Activated naive CD4-positive, alpha-beta T cell treated with anti-CD3 and anti-CD28 coated beads, Interleukin-2, amount 10 ng/mL, durations not matched to agents 7 days and 5 days (primary cell): ENCODE measurements around the gene C10orf105.

Experiments
- CTCF ChIA-PET: fragments of 350-600 bp; sonication (Branson Sonifier 250); formaldehyde crosslinking; loops from one replicate; lab custom pipeline; 2021; ENCODE audit warnings: antibody characterized with exemption; lab: Charles Lee
- DNase-seq: peaks from one replicate; pipeline ENCODE4 v3.0.0-alpha.2; 2020
- H3K27ac Mint-ChIP-seq: one replicate; pipeline ENCODE4 v1.8.0; 2021; ENCODE audit warnings: mild to moderate bottlenecking, moderate library complexity, mixed read lengths
- H3K27me3 Mint-ChIP-seq: one replicate; pipeline ENCODE4 v1.8.0; 2021; ENCODE audit warnings: mild to moderate bottlenecking, mixed read lengths
- H3K36me3 Mint-ChIP-seq: one replicate; pipeline ENCODE4 v1.8.0; 2021; ENCODE audit warnings: mixed read lengths
- H3K4me1 Mint-ChIP-seq: one replicate; pipeline ENCODE4 v1.8.0; 2021; ENCODE audit warnings: mixed read lengths
- H3K4me3 Mint-ChIP-seq: one replicate; pipeline ENCODE4 v1.8.0; 2021; ENCODE audit warnings: mild to moderate bottlenecking, moderate library complexity, mixed read lengths
- H3K9me3 Mint-ChIP-seq: one replicate; pipeline ENCODE4 v1.8.0; 2021; ENCODE audit warnings: mixed read lengths

The C10orf105 gene

GRCh38 chr10:71747039-71747531 lies 27.5 kb upstream of the C10orf105 start:
- CTCF ChIA-PET, result interaction anchor here (0.9 to 4.9 kb wide), 10 partner anchors 12 to 54 kb away, joined by 3 to 36 read pairs (median 4); partner anchors contain the start of gene VSIR
- peaks cover 57% of the 10 kb centered on the region for H3K36me3 Mint-ChIP-seq
- peaks cover 98% of the 10 kb centered on the region for H3K4me1 Mint-ChIP-seq
- peak overlapping the region; percentile 33 for H3K4me3 Mint-ChIP-seq
- peaks cover 9% of the 10 kb centered on the region for H3K9me3 Mint-ChIP-seq
- DNase-seq, result no peak
- H3K27ac Mint-ChIP-seq, result peak overlapping the region; percentile 96
- H3K27me3 Mint-ChIP-seq, result no peaks in the 10 kb centered on the region

- H3K36me3 Mint-ChIP-seq, result peaks cover 51% of the 10 kb centered on the region
- peak overlapping the region; percentile 96 for H3K27ac Mint-ChIP-seq
- H3K4me3 Mint-ChIP-seq, result no peak overlapping the region
- peaks cover 9% of the 10 kb centered on the region for H3K9me3 Mint-ChIP-seq
- peaks cover 98% of the 10 kb centered on the region for H3K4me1 Mint-ChIP-seq
- peak; percentile 56 for DNase-seq
- CTCF ChIA-PET, result interaction anchor here (0.9 to 4.9 kb wide), 11 partner anchors 8 to 53 kb away, joined by 3 to 36 read pairs (median 4); partner anchors contain the start of gene VSIR
- no peaks in the 10 kb centered on the region for H3K27me3 Mint-ChIP-seq
Measured at GRCh38 chr10:71746344-71747037, 26.9 kb upstream of the C10orf105 start.

DNA sequence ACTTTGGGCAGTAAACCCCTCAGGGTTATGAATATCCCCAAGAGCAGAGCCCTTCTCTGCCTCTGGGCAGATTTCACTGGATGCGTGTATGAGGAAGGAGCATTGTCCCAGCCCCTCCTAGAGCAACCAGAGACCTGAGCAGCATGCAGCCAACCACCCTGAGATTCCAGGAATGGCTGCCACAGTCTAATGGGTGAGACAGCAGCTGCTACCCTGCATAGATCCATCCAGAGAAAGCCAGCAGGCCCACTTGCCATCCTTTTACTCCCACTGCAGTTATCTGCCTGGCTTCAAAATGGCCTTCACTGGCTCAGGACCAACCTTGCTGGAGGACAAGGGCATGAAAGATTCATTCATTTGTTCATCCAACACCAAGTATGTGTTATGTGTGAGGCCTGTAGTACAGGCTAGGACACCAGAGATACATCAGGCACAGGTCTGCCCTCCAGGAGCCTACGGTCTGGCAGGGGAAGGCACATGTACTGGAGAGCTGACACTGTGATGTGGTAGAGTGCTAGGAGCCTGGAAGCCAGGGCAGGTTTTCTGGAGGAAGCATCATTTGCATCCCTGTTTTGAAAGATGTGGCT lies 26.2 kb upstream of the C10orf105 start:
- Mint-ChIP-seq H3K36me3 (peaks cover 47% of the 10 kb centered on the region), H3K27me3 (no peaks in the 10 kb centered on the region), H3K4me1 (peaks cover 100% of the 10 kb centered on the region), H3K4me3 (no peak overlapping the region), H3K9me3 (peaks cover 9% of the 10 kb centered on the region), H3K27ac (peak overlapping the region; percentile 96)
- CTCF ChIA-PET, result interaction anchor here (1.1 to 4.9 kb wide), 6 partner anchors 9 to 42 kb away, joined by 3 to 36 read pairs (median 4); partner anchors contain the start of gene VSIR
- no peak for DNase-seq

DNA sequence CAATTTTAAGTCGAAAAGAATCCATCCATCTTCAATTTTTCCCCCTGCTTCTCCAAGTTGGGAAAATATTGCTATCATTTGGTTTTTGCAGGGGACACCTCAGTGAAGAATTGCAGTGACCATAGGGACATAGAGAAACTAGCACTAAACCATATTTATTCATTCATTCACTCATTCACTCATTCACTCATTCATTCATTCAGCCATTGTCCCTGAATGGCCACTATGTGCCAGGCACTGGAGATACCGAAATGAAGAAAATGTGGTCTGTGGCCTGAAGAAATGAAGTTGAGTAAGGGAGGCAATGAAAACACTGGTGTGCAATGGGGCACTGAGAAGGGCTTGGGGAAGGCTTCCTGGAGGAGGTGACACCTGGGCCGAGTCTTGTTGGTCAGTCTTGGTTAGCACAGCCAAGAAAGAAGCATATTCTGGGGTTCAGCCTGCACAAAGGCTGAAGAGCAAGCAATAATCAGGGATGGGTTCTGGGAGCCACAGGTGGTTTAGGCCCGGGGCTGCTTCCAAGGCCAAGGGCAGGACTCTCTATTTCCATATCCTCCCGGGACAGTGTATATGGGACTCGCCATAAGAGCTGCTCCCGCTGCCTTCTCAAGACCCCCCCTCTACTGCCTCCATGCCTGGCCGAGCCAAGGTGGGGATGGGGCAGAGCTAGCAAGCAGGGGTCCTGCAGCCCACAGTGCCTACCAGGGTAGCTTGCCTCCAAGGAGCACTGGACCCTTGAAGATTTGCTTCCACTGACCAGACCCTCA lies 25.5 kb upstream of the C10orf105 start:
- Mint-ChIP-seq H3K36me3 (peaks cover 42% of the 10 kb centered on the region), H3K27ac (peak overlapping the region; percentile 96), H3K4me3 (no peak overlapping the region), H3K4me1 (peaks cover 100% of the 10 kb centered on the region), H3K9me3 (peaks cover 9% of the 10 kb centered on the region), H3K27me3 (no peaks in the 10 kb centered on the region)
- no peak for DNase-seq
- CTCF ChIA-PET, result interaction anchor here (1.1 to 4.9 kb wide), 2 partner anchors 10 to 27 kb away, joined by 3 to 36 read pairs; partner anchors contain the start of gene VSIR

- Mint-ChIP-seq H3K27me3 (no peaks in the 10 kb centered on the region), H3K4me1 (peaks cover 100% of the 10 kb centered on the region), H3K9me3 (peaks cover 9% of the 10 kb centered on the region), H3K4me3 (no peak overlapping the region), H3K27ac (peak overlapping the region; percentile 92), H3K36me3 (peaks cover 39% of the 10 kb centered on the region)
- DNase-seq, result no peak
- CTCF ChIA-PET, result interaction anchor here (0.7 kb wide), 1 partner anchor 8 kb away, joined by 3 read pairs; no protein-coding TSS in a partner anchor
Measured at GRCh38 chr10:71743866-71744265, 24.3 kb upstream of the C10orf105 start.

GRCh38 chr10:71743089-71743838 lies 23.7 kb upstream of the C10orf105 start:
- Mint-ChIP-seq H3K9me3 (peaks cover 9% of the 10 kb centered on the region), H3K36me3 (peaks cover 34% of the 10 kb centered on the region), H3K27me3 (no peaks in the 10 kb centered on the region), H3K4me3 (peak overlapping the region; percentile 17), H3K27ac (peak overlapping the region; percentile 92), H3K4me1 (peaks cover 99% of the 10 kb centered on the region)
- CTCF ChIA-PET, result interaction anchor here (0.7 to 7.5 kb wide), 4 partner anchors 9 to 30 kb away, joined by 3 to 39 read pairs (median 4); partner anchors contain the start of gene VSIR
- no peak for DNase-seq

- Mint-ChIP-seq H3K4me1 (peaks cover 99% of the 10 kb centered on the region), H3K27me3 (no peaks in the 10 kb centered on the region), H3K9me3 (peaks cover 9% of the 10 kb centered on the region), H3K4me3 (peak overlapping the region; percentile 53), H3K27ac (peak overlapping the region; percentile 92), H3K36me3 (peaks cover 32% of the 10 kb centered on the region)
- CTCF ChIA-PET, result interaction anchor here (1.2 to 7.5 kb wide), 3 partner anchors 16 to 31 kb away, joined by 3 to 39 read pairs (median 5); partner anchors contain the start of gene VSIR
- DNase-seq, result no peak
Measured at GRCh38 chr10:71742301-71743088, 22.9 kb upstream of the C10orf105 start.

DNA sequence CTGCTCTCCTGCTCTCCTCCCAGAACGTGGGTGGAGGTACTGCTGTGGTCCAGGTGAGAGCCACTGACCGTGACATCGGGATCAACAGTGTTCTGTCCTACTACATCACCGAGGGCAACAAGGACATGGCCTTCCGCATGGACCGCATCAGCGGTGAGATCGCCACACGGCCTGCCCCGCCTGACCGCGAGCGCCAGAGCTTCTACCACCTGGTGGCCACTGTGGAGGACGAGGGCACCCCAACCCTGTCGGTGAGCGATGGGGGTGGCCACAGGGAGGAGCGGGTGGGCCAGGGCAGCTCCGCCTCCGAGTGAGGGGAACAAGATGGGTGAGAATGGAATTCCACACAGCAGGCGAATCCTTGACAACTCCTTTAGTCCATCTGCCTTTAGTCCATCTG lies 22.1 kb upstream of the C10orf105 start:
- Mint-ChIP-seq H3K27me3 (no peaks in the 10 kb centered on the region), H3K27ac (peak overlapping the region; percentile 92), H3K9me3 (peaks cover 9% of the 10 kb centered on the region), H3K4me3 (peak overlapping the region; percentile 53), H3K4me1 (peaks cover 99% of the 10 kb centered on the region), H3K36me3 (peaks cover 24% of the 10 kb centered on the region)
- CTCF ChIA-PET, result interaction anchor here (1.0 to 7.5 kb wide), 5 partner anchors 9 to 32 kb away, joined by 3 to 39 read pairs (median 5); partner anchors contain the start of gene VSIR
- no peak for DNase-seq

DNA sequence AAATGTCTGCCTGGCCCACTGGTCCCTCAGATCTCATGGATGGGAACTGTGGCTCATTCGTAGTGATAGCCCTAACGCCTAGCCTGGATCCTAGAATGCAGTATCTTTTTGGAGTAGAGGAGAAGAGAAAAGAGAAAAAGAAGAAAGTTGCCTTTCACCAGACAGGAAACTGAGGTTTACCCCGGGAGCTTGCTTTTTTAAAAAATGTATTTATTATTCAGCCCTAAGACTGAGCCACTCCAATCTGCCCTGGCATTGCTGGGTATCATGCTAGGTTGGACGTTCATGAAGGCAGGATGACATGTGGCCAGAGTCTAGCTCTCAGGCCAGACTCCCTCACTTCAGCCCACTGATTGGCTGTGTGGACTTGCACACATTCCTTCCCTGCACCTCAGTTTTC lies 21.5 kb upstream of the C10orf105 start:
- CTCF ChIA-PET, result interaction anchor here (0.6 to 7.5 kb wide), 5 partner anchors 8 to 38 kb away, joined by 3 to 39 read pairs (median 4); no protein-coding TSS in a partner anchor
- Mint-ChIP-seq H3K27ac (peak overlapping the region; percentile 92), H3K4me1 (peaks cover 99% of the 10 kb centered on the region), H3K4me3 (peak overlapping the region; percentile 20), H3K27me3 (no peaks in the 10 kb centered on the region), H3K9me3 (peaks cover 9% of the 10 kb centered on the region), H3K36me3 (peaks cover 20% of the 10 kb centered on the region)
- DNase-seq, result no peak

GRCh38 chr10:71740069-71740653 lies 20.6 kb upstream of the C10orf105 start:
- H3K4me3 Mint-ChIP-seq, result no peak overlapping the region
- H3K36me3 Mint-ChIP-seq, result peaks cover 14% of the 10 kb centered on the region
- H3K27ac Mint-ChIP-seq, result peak overlapping the region; percentile 79
- H3K9me3 Mint-ChIP-seq, result peaks cover 9% of the 10 kb centered on the region
- H3K4me1 Mint-ChIP-seq, result peaks cover 99% of the 10 kb centered on the region
- DNase-seq, result no peak
- CTCF ChIA-PET, result interaction anchor here (1.0 to 7.5 kb wide), 3 partner anchors 7 to 14 kb away, joined by 3 to 39 read pairs (median 5); no protein-coding TSS in a partner anchor
- no peaks in the 10 kb centered on the region for H3K27me3 Mint-ChIP-seq

DNA sequence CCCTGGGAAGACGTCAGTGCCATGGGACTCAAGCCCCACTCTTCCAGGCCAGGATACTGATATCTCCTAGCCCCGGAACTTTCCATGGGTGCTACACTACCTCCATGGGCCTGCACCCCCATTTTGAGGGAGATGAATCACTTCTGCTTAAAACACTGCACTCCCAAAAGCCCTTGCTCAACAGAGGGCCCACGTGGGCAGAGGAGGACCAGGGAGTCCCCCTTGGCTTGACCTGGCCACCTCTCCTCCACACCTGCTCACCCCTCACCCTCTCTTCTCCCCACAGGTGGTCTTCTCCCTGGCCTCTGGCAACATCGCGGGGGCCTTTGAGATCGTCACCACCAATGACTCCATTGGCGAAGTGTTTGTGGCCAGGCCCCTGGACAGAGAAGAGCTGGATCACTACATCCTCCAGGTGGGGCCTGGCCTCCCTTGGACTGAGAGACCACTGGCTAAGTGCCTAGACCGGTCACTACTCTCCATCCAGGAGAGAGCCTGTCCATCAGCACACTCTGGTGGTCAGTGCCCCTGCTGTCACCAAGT lies 19.9 kb upstream of the C10orf105 start:
- H3K4me3 Mint-ChIP-seq, result no peak overlapping the region
- CTCF ChIA-PET, result interaction anchor here (1.0 to 7.5 kb wide), 3 partner anchors 10 to 13 kb away, joined by 3 to 39 read pairs (median 3); no protein-coding TSS in a partner anchor
- DNase-seq, result no peak

GRCh38 chr10:71737834-71738197 lies 18.2 kb upstream of the C10orf105 start:
- Mint-ChIP-seq H3K27ac (peak overlapping the region; percentile 93), H3K4me1 (peaks cover 98% of the 10 kb centered on the region), H3K36me3 (peaks cover 14% of the 10 kb centered on the region), H3K27me3 (no peaks in the 10 kb centered on the region), H3K4me3 (no peak overlapping the region), H3K9me3 (peaks cover 7% of the 10 kb centered on the region)
- CTCF ChIA-PET, result interaction anchor here (1.0 to 7.5 kb wide), 4 partner anchors 11 to 35 kb away, joined by 4 to 39 read pairs (median 4); partner anchors contain the start of gene VSIR
- no peak for DNase-seq

More for the DNA sequence above, 19.9 kb upstream of the C10orf105 start:
- peaks cover 99% of the 10 kb centered on the region for H3K4me1 Mint-ChIP-seq
- peaks cover 9% of the 10 kb centered on the region for H3K9me3 Mint-ChIP-seq
- H3K36me3 Mint-ChIP-seq, result peaks cover 14% of the 10 kb centered on the region
- no peaks in the 10 kb centered on the region for H3K27me3 Mint-ChIP-seq
- peak overlapping the region; percentile 73 for H3K27ac Mint-ChIP-seq
